GM12878 (cell line): ENCODE results near the gene MAP3K7CL. TPM values are rescaled to one million over a fixed set of nuclear protein-coding genes. Genes with fewer than 3 reads are reported as not detected.

ENCODE experiments used
- BACH1 ChIP-seq: fragments of 450-650 bp; IDR thresholded peaks from 2 replicates; pipeline ENCODE4 v1.6.1; 2017; ENCODE audit warnings: mild to moderate bottlenecking, borderline replicate concordance
- CBX5 ChIP-seq: sonication (generic); IDR thresholded peaks from 2 replicates; pipeline ENCODE4 v1.6.1; 2016; ENCODE audit warnings: low read depth, moderate library complexity, mild to moderate bottlenecking, inconsistent platforms
- EED ChIP-seq: sonication (generic); IDR thresholded peaks from 2 replicates; pipeline ENCODE4 v1.6.1; 2016; ENCODE audit warnings: antibody characterized with exemption, low read depth
- ELK1 ChIP-seq: IDR thresholded peaks from 2 replicates; pipeline ENCODE4 v1.6.1; 2012; ENCODE audit warnings: low read depth, low read length, improper control_type of control experiment
- HDAC6 ChIP-seq: fragments of 200-600 bp; sonication (generic); IDR thresholded peaks from one replicate; pipeline ENCODE4 v1.8.0; 2017; ENCODE audit warnings: antibody characterized with exemption; ENCODE audit not compliant: unreplicated experiment
- IKZF1 ChIP-seq: fragments of 450-650 bp; conservative IDR thresholded peaks from 2 replicates; pipeline ENCODE4 v1.6.1; 2017; ENCODE audit warnings: antibody characterized with exemption, mild to moderate bottlenecking
- IKZF2 ChIP-seq, 2 experiments: fragments of 450-650 bp; IDR thresholded peaks; 2 replicates each; pipeline ENCODE4 v1.6.1; 2017; ENCODE audit warnings: mild to moderate bottlenecking in 2 of 2, moderate library complexity in 2 of 2
- NFIC ChIP-seq: IDR thresholded peaks from 2 replicates; pipeline ENCODE4 v1.6.1; 2012; ENCODE audit warnings: low read depth, mild to moderate bottlenecking, inconsistent platforms, low read length, moderate library complexity
- NFYA ChIP-seq: IDR thresholded peaks from 2 replicates; pipeline ENCODE4 v1.6.1; 2011; ENCODE audit warnings: low read depth, mild to moderate bottlenecking, low read length, improper control_type of control experiment, borderline replicate concordance
- RUNX3 ChIP-seq: IDR thresholded peaks from 2 replicates; pipeline ENCODE4 v1.6.1; 2012; ENCODE audit warnings: low read length, inconsistent platforms
- TCF12 ChIP-seq: IDR thresholded peaks from 2 replicates; pipeline ENCODE4 v1.6.1; 2011; ENCODE audit warnings: low read depth, mild to moderate bottlenecking, low read length
- ZBTB33 ChIP-seq: fragments of 450-650 bp; IDR thresholded peaks from 2 replicates; pipeline ENCODE4 v1.6.1; 2017; ENCODE audit warnings: mild to moderate bottlenecking
- polyA plus RNA-seq, 11 experiments: library from polyadenylated mRNA; depleted of rRNA in 4 of 11; unstranded in 6 of 11; stranded (reverse) in 5 of 11; fragments of >200 nt; fragmentation: Nextera tagmentation in 4 of 11; fragmentation: Illumina TruSeq in 1 of 11; extraction: Ambion mirVana in 4 of 11; extraction: Trizol in 1 of 11; gene quantifications; 1 replicate in 1 of 11; 2 replicates in 10 of 11; pipeline versions ENCODE4 v1.2.1 to v1.2.3, GENCODE V29; 2011 to 2016; ENCODE audit warnings: inconsistent platforms in 2 of 11, missing spikeins in 2 of 11, low read depth in 1 of 11
- total RNA-seq, 4 experiments: library from RNA; depleted of rRNA in 3 of 4; stranded (reverse); fragments of >200 nt in 3 of 4; fragmentation: Illumina TruSeq in 1 of 4; extraction: Trizol in 1 of 4; gene quantifications; 2 replicates each; pipeline versions ENCODE4 v1.2.1 to v1.2.3, GENCODE V29; 2013 to 2021
- TF ChIP-seq, protein P1 (sequence below): fragments of 450-650 bp; IDR thresholded peaks from 2 replicates; pipeline ENCODE4 v1.6.1; 2016; ENCODE audit warnings: mild to moderate bottlenecking

MAP3K7CL gene
- total and polyA plus RNA-seq, 10 of the 15 experiments (the other 5 are each of a cell fraction or from before 2014, with no cell fraction given) = 3.2 to 19.7 (median 6.6) TPM

- TF ChIP-seq HDAC6 (no peak), NFIC (peak; percentile 66), CBX5 (0 out of 2 replicates have a peak, but pooled peaks have one; percentile 31), BACH1 (peak; percentile 20; the same call in 1 of the 2 replicates), RUNX3 (peak; percentile 12; the same call in 1 of the 2 replicates), ZBTB33 (no peak), IKZF1 (0 out of 2 replicates have a peak, but pooled peaks have one; percentile 21), NFYA (no peak), ELK1 (no peak), IKZF2 (IDR thresholded peaks at IDR 0.05) (peak; percentile 43 to 46; a peak in 2 of 4 replicates), TCF12 (no peak), EED (peak; percentile 26; the same call in 1 of the 2 replicates)
- TF ChIP-seq, protein P1, sequence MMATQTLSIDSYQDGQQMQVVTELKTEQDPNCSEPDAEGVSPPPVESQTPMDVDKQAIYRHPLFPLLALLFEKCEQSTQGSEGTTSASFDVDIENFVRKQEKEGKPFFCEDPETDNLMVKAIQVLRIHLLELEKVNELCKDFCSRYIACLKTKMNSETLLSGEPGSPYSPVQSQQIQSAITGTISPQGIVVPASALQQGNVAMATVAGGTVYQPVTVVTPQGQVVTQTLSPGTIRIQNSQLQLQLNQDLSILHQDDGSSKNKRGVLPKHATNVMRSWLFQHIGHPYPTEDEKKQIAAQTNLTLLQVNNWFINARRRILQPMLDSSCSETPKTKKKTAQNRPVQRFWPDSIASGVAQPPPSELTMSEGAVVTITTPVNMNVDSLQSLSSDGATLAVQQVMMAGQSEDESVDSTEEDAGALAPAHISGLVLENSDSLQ = peak; percentile 81
Observed at GRCh38 chr21:29117372-29117955, 13.0 kb upstream of the MAP3K7CL start (continued).
